Fibroblast of villous mesenchyme (primary cell): ENCODE results near the gene ATPAF1. TPM values are rescaled to one million over a fixed set of nuclear protein-coding genes. Genes with fewer than 3 reads are reported as not detected.

ENCODE experiments used
- DNase-seq: peaks from one replicate; pipeline ENCODE4 v3.0.0-alpha.2; 2010; ENCODE audit warnings: low read depth
- H3K4me3 ChIP-seq: 2 replicates; pipeline ENCODE4 v1.5.1; 2011; ENCODE audit warnings: low read depth, mild to moderate bottlenecking, low read length
- CTCF ChIP-seq: IDR thresholded peaks from 2 replicates; pipeline ENCODE4 v1.5.1; 2012; ENCODE audit warnings: low read depth, mild to moderate bottlenecking, low read length; ENCODE audit not compliant: insufficient read depth
- total RNA-seq: library from RNA; depleted of rRNA; stranded (reverse); fragments of >200 nt; gene quantifications from 2 replicates; pipeline ENCODE4 v1.2.3, GENCODE V29; 2012

The ATPAF1 gene
- total RNA-seq, 1 donor: 66.1 TPM

GRCh38 chr1:46649764-46650163, 18.4 kb downstream of the ATPAF1 start:
- no peak for TF ChIP-seq CTCF

GRCh38 chr1:46647611-46648010, 20.6 kb downstream of the ATPAF1 start:
- TF ChIP-seq CTCF: no peak
- no peak for DNase-seq

More at GRCh38 chr1:46649764-46650163, 18.4 kb downstream of the ATPAF1 start:
- DNase-seq: no peak
- no peak overlapping the region for H3K4me3 ChIP-seq

GRCh38 chr1:46646844-46647243, 21.3 kb downstream of the ATPAF1 start:
- no peak overlapping the region for H3K4me3 ChIP-seq
- peak; percentile 30 for DNase-seq
- no peak for TF ChIP-seq CTCF

More at GRCh38 chr1:46647611-46648010, 20.6 kb downstream of the ATPAF1 start:
- H3K4me3 ChIP-seq: no peak overlapping the region

- peak; percentile 38 for DNase-seq
- TF ChIP-seq CTCF: no peak
- no peak overlapping the region for H3K4me3 ChIP-seq
Observed at GRCh38 chr1:46646331-46646730, 21.8 kb downstream of the ATPAF1 start.

GRCh38 chr1:46645815-46646214, 22.3 kb downstream of the ATPAF1 start:
- DNase-seq: no peak
- no peak for TF ChIP-seq CTCF
- no peak overlapping the region for H3K4me3 ChIP-seq

GRCh38 chr1:46643368-46643775, 24.8 kb downstream of the ATPAF1 start:
- peak; percentile 93 for DNase-seq
- TF ChIP-seq CTCF: no peak
- no peak overlapping the region for H3K4me3 ChIP-seq

GRCh38 chr1:46642115-46642680, 26.0 kb downstream of the ATPAF1 start:
- no peak overlapping the region for H3K4me3 ChIP-seq
- TF ChIP-seq CTCF: no peak
- DNase-seq: no peak
